ENCODE measurements around the gene ADGRL3.

DNA sequence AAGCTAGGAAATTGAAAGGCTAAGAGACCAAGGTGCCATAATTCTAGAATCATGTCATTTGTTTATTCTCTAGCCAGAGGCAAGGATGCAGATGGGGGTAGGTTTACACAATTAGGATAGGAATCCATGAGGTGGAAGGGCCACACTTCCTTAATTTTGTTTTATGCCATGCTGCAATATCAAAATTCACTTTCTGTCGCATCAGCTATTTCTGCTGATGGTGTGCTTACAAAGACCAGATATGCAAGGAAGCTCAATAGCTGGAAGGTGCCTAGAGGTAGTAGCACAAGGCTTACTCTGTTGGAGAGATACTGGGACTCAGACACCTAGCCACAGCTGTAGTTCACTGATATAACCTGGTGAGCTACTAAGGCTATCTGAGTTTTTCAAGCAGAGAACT is 328.5 kb downstream of the ADGRL3 start:
- TF ChIP-seq, protein P1, sequence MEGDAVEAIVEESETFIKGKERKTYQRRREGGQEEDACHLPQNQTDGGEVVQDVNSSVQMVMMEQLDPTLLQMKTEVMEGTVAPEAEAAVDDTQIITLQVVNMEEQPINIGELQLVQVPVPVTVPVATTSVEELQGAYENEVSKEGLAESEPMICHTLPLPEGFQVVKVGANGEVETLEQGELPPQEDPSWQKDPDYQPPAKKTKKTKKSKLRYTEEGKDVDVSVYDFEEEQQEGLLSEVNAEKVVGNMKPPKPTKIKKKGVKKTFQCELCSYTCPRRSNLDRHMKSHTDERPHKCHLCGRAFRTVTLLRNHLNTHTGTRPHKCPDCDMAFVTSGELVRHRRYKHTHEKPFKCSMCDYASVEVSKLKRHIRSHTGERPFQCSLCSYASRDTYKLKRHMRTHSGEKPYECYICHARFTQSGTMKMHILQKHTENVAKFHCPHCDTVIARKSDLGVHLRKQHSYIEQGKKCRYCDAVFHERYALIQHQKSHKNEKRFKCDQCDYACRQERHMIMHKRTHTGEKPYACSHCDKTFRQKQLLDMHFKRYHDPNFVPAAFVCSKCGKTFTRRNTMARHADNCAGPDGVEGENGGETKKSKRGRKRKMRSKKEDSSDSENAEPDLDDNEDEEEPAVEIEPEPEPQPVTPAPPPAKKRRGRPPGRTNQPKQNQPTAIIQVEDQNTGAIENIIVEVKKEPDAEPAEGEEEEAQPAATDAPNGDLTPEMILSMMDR (conservative IDR thresholded peaks at IDR 0.05 in 1 of 2, IDR thresholded peaks at IDR 0.05 in 1 of 2; ENCODE audit: low read depth in 1 of 2, low read length in 2 of 2): no peak
- TF ChIP-seq EZH2 (IDR thresholded peaks at IDR 0.05; ENCODE audit: low read length, missing control alignments): no peak
